ENCODE data around the gene PTGDR2. TPM values are rescaled to one million over a fixed set of nuclear protein-coding genes. Genes with fewer than 3 reads are reported as not detected.
A peak's percentile ranks its signal among the peaks of the same experiment; 100 is the strongest.

Gene PTGDR2
- under 1 TPM; 0.23 to 0.38 TPM for total RNA-seq

DNA sequence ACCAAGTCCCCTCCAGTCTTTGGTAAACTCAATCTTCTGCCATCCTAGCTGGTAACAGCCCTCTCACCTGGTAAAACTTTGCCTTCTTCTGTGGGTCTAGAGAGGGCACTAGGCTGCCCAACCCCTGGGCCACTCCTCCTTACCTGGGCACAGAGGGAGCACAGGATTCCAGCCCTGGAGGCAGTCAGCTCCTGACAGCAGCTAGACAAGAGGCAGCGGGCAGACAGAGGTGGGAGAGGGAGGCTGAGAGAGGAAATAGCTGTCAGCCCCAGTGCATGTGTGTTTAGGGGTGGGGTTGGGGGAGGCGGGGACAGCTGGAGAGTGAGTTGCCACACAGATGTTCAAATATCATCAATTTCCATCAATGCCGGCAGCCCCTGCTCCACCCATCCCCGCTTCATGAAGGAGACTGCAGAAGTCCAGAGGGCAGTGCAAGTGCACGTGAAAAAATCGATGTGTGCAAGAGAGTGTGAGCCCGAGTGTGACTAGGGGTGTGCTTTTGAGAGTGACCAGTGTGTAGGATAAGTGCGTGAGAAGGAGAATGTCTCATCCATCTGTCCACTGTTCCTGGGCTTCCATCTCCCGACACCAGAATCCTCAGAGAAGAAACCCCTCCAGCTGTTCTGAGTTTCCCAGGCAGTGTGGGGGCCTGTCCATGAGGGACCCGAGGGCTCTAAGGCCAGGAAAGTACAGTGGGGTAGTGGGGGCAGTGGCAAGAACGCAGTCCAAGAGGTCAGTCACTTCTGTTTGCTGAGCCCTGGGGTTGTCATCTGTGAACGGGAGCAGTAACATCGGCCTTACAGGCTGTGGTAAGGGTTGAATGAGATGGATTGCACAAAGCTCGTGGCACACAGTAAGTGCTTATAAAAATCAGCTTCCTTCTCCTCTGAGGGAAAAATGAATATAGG is at the start of gene PTGDR2:
Gene PTGDR2 (minus strand): TSS at position 225 of the 908 bp plus-strand sequence. CDS start 2,228 bp downstream, outside the sequence.
- Mint-ChIP-seq H3K4me3 (no peak within 1 kb of the TSS), H3K27ac (no peak within 1 kb of the TSS), H3K4me1 (ENCODE audit: low read depth) (peaks cover 23% of the 10 kb centered on the region), H3K9me3 (no peaks in the 10 kb centered on the region), H3K36me3 (ENCODE audit: low read depth) (peaks cover 17% of the 10 kb centered on the region), H3K27me3 (no peaks in the 10 kb centered on the region)
- ATAC-seq (no peak), DNase-seq (no peak)
- POLR2A ChIA-PET: interaction anchor here (0.7 to 0.8 kb wide), 3 partner anchors 9 to 43 kb away, joined by 3 to 4 read pairs (median 3); no protein-coding TSS in a partner anchor
- intact Hi-C loops (cut with micrococcal nuclease): no loop called here
- CTCF ChIA-PET: interaction anchor here (1.7 to 2.9 kb wide), 3 partner anchors 25 to 43 kb away, joined by 10 to 13 read pairs (median 12); no protein-coding TSS in a partner anchor
- TF ChIP-seq CTCF (IDR thresholded peaks at IDR 0.05): no peak

GRCh38 chr11:60905047-60905446 is 49.3 kb upstream of the PTGDR2 start:
- Mint-ChIP-seq H3K9me3 (no peaks in the 10 kb centered on the region), H3K4me1 (ENCODE audit: low read depth) (peaks cover 38% of the 10 kb centered on the region), H3K27me3 (no peaks in the 10 kb centered on the region), H3K27ac (peak overlapping the region; percentile 95), H3K36me3 (ENCODE audit: low read depth) (peaks cover 31% of the 10 kb centered on the region), H3K4me3 (peak overlapping the region; percentile 89)
- DNase-seq (no peak), ATAC-seq (no peak)
- ChIA-PET POLR2A (interaction anchor here (1.0 to 4.4 kb wide), 18 partner anchors 8 to 525 kb away, joined by 3 to 38 read pairs (median 6); partner anchors contain the start of genes CCDC86, CD6, CPSF7 and SDHAF2), CTCF (interaction anchor here (0.7 to 9.9 kb wide), 10 partner anchors 8 to 488 kb away, joined by 3 to 88 read pairs (median 6); partner anchors contain the start of genes TMEM109 and VWCE)
- no peak for TF ChIP-seq CTCF (IDR thresholded peaks at IDR 0.05)
- intact Hi-C loops (cut with micrococcal nuclease): no loop called here

GRCh38 chr11:60902625-60903024 is 46.9 kb upstream of the PTGDR2 start:
- Mint-ChIP-seq H3K36me3 (ENCODE audit: low read depth) (peaks cover 50% of the 10 kb centered on the region), H3K9me3 (no peaks in the 10 kb centered on the region), H3K4me3 (no peak overlapping the region), H3K4me1 (ENCODE audit: low read depth) (peaks cover 32% of the 10 kb centered on the region), H3K27me3 (no peaks in the 10 kb centered on the region), H3K27ac (no peak overlapping the region)
- TF ChIP-seq CTCF (IDR thresholded peaks at IDR 0.05): no peak
- no peak for ATAC-seq
- intact Hi-C loops (cut with micrococcal nuclease): no loop called here
- no peak for DNase-seq
- POLR2A ChIA-PET: interaction anchor here (1.2 to 4.4 kb wide), 4 partner anchors 10 to 60 kb away, joined by 3 to 38 read pairs (median 14); partner anchors contain the start of genes CCDC86 and TMEM109
- CTCF ChIA-PET: interaction anchor here (1.9 to 9.9 kb wide), 4 partner anchors 11 to 76 kb away, joined by 5 to 88 read pairs (median 60); partner anchors contain the start of gene TMEM109

- TF ChIP-seq CTCF (IDR thresholded peaks at IDR 0.05): no peak
- no peak overlapping the region for H3K4me3 Mint-ChIP-seq
These were observed 45.1 kb upstream of the PTGDR2 start for GRCh38 chr11:60900673-60901404.

More at GRCh38 chr11:60900673-60901404, 45.1 kb upstream of the PTGDR2 start:
- no peak for DNase-seq
- Mint-ChIP-seq H3K4me1 (ENCODE audit: low read depth) (peaks cover 23% of the 10 kb centered on the region), H3K27ac (peak overlapping the region; percentile 55), H3K36me3 (ENCODE audit: low read depth) (peaks cover 62% of the 10 kb centered on the region), H3K9me3 (no peaks in the 10 kb centered on the region), H3K27me3 (no peaks in the 10 kb centered on the region)
- POLR2A ChIA-PET: interaction anchor here (1.1 kb wide), 1 partner anchor 13 kb away, joined by 4 read pairs; the partner anchor contains the start of gene TMEM109
- CTCF ChIA-PET: interaction anchor here (1.9 to 9.9 kb wide), 6 partner anchors 11 to 74 kb away, joined by 5 to 88 read pairs (median 58); partner anchors contain the start of genes CCDC86 and TMEM109
- ATAC-seq: no peak
- intact Hi-C loops (cut with micrococcal nuclease): no loop called here
